Gastrocnemius medialis (tissue), 4 donors: ENCODE measurements around the gene BRAF.

Experiments used
- CTCF ChIP-seq, 5 experiments: fragments of 450-650 bp in 3 of 5; fragments of 200-600 bp in 2 of 5; sonication (generic) in 2 of 5; IDR thresholded peaks in 4 of 5; conservative IDR thresholded peaks in 1 of 5; 1 replicate in 4 of 5; 2 replicates in 1 of 5; pipeline ENCODE4 v1.5.1; 2016 to 2019; ENCODE audit warnings: antibody characterized with exemption in 5 of 5, mild to moderate bottlenecking in 3 of 5, moderate library complexity in 3 of 5
- POLR2A ChIP-seq, 2 donors: fragments of 450-650 bp; IDR thresholded peaks; one replicate each; pipeline ENCODE4 v1.6.1; 2017; ENCODE audit warnings: antibody characterized with exemption in 2 of 2, mild to moderate bottlenecking in 2 of 2, moderate library complexity in 2 of 2

GRCh38 chr7:140734096-140734495 lies 190.6 kb downstream of the BRAF start:
- TF ChIP-seq CTCF (IDR thresholded peaks at IDR 0.05 in 4 of 5, conservative IDR thresholded peaks at IDR 0.05 in 1 of 5) (no peak), POLR2A (IDR thresholded peaks at IDR 0.05) (no peak)
